ENCODE results near the gene NEUROG3.
"Not testable (repeated sequence)": the region's sequence is repeated elsewhere in the genome, so short reads cannot be mapped to it uniquely, and the experiment has no call there.

The NEUROG3 gene

GRCh38 chr10:69571618-69572158, 1.5 kb downstream of the NEUROG3 start:
- no peak for DNase-seq

GRCh38 chr10:69570050-69570816, 3.0 kb downstream of the NEUROG3 start:
- no peak for DNase-seq

GRCh38 chr10:69569396-69569934, 3.8 kb downstream of the NEUROG3 start:
- no peak for DNase-seq

GRCh38 chr10:69568472-69569395, 4.5 kb downstream of the NEUROG3 start:
- no peak for DNase-seq

- DNase-seq = no peak
Observed at GRCh38 chr10:69567920-69568319, 5.3 kb downstream of the NEUROG3 start.

- no peak for DNase-seq
Observed at GRCh38 chr10:69562731-69563254, 10.4 kb downstream of the NEUROG3 start.

GRCh38 chr10:69559525-69559924, 13.7 kb downstream of the NEUROG3 start:
- DNase-seq = no peak

DNA sequence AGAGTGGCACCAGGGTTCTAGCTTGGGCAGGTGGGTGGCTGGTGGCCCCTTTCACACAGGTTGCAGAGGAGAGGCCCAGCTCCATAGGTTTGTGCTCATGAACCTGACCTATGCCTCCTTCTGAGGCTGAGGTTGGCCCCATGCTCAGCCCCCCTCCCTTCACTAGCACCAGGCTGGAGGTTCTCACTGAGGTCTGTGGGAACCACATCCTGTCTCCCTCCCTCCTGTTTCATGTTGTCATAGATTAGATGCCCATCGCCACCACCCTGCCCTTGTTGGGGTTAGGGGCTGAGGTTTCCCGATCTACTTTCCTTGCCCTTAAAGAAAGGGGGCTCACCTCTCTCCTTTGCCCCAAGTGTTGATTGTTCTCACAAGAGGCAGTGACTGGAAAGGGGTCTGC, 14.7 kb downstream of the NEUROG3 start:
- DNase-seq = no peak

- no peak for DNase-seq
Observed at GRCh38 chr10:69554611-69555010, 18.6 kb downstream of the NEUROG3 start.

DNA sequence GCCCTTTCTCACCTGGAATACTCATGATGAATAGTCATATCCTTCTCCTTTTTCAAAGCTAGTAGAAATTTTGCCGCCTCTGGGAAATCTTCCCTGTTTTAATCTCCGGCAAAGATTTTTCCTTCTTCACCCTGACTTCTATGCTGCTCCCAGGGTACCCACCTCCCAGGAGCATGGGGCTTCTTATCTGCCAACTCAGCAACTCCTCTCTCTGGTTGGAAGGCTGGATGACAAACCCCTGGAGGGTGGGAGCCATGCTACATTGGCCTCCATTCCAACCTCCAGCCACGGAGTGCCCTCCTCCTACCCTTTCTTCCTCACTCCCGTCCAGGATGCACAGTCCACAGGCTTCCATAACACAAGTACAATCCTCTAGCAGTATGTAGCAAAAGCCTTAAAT, 19.9 kb downstream of the NEUROG3 start:
- DNase-seq = no peak

- DNase-seq = no peak
Observed at GRCh38 chr10:69552268-69552667, 21.0 kb downstream of the NEUROG3 start.

DNA sequence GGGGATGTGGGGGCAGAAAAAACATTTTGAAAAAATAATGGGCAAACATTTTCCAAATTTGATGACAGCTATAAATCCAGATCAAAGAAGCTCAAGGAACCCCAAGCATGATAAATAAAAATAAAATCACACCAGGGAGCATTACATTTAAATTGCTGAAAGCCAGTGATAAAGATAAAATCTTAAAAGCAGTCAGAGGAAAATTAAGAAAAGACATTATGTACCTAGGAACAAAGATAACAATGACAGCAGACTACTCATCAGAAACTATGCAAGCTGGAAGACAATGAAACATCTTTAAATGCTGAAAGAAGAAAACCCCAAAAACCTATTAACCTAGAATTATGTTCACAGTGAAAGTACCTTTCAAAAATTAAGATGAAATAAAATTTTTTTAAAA, 23.3 kb downstream of the NEUROG3 start:
- DNase-seq = no peak

DNA sequence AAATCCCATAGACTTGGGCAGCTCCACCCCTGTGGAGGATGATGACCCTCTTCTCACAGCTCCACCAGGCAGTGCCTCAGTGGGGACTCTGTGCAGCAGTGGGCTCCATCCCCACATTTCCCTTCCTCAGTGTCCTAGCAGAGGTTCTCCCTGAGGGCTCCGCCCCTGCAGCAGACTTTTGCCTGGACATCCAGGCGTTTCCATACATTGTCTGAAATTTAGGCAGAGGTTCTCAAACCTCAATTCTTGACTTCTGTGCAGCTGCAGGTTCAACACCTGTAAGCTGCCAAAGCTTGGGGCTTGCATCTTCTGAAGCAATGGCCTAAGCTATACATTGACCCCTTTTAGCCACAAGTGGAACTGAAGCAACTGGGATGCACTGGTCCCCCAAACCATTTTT, 31.8 kb downstream of the NEUROG3 start:
- no peak for DNase-seq

GRCh38 chr10:69538461-69538860, 34.8 kb downstream of the NEUROG3 start:
- DNase-seq = no peak

- DNase-seq = no peak
Observed at GRCh38 chr10:69537449-69537848, 35.8 kb downstream of the NEUROG3 start.

DNA sequence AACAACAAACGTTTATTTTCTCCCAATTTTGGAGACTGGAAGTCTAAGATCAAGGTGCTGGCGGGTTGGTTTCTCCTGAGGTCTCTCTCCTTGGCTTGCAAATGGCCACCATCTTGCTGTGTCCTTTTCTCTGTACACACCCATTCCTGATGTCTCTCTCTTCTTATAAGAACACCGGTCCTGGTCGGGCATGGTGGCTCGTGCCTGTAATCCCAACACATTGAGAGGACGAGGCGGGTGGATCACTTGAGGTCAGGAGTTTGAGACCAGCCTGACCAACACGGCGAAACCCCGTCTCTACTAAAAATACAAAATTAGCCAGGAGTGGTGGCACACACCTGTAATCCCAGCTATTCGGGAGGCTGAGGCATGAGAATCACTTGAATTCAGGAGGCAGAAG, 36.7 kb downstream of the NEUROG3 start:
- not testable (repeated sequence) for DNase-seq

GRCh38 chr10:69533658-69534057, 39.6 kb downstream of the NEUROG3 start:
- no peak for DNase-seq

DNA sequence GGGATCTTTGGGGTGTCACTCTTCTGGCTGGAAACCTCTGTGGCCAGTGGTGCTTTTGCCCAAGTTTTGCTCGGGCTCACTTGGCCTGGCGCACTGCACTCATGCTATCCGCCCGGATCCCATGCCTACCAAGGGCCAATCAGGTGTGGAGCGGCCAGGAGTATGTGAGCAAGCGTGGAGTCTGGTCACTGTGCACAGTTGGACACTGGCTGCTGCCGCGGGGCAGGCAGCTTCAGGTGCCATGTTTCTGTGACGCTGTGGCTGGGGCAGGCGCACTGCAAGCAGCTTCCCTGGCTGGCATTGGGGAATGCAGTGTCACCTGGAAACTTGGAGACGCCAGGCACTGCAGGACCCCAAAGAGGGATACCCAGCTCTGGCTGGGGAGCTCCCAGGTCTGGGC, 45.3 kb downstream of the NEUROG3 start:
- no peak for DNase-seq
